GM19438 (cell line): Measurements from ENCODE around the gene IRAK1.

Experiments
- ATAC-seq: cut with Tn5 transposase; IDR thresholded peaks from one replicate; pipeline ENCODE4 v1.9.1; 2021; ENCODE audit warnings: low read depth; ENCODE audit not compliant: unreplicated experiment

The IRAK1 gene

DNA sequence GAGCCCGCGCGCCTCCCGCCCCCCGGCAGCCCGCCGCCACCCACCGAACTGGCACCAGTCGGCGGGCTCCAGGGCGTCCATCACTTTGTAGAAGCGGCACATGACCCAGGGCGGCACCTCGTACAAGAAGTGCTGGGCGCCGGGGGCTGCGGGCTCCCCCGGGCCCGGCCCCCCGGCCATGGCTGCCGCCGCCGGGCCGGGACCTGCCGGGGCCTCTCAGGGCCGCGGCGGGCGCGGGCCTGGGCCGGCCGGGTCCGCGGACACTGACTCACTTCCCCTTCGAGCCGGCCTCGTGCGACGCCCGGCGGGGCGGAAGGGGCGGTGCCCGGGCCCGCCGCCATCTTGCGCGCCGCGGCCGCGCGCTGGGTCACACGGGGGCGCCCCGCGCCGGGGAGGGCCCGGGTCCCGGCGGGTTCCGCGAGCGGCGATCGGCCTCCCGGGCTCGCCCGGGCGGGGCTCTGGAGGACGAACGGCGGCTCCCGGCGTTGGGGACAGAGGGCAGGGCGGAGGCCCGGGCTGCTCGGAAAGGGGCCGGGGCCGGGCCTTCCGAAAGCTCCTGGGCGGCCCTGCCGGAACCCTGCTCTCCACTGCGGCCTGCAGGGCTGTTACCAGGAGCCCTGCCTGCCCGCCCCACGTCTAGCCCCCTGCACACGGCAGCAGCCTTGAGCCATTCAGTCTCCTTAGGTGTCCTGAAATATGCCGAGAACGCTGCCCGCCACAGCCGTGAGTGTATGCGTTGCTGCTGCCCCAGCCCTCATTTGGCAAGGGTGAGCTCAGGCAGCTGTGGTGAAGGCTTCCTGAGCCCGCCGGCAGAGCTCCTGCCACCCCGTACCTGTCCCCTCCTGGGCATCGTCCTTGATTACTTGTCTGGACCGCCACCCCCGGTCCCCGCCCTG is at the start of gene IRAK1:
Gene IRAK1 (minus strand): TSS at position 270 of the 896 bp plus-strand sequence. CDS start 90 bp downstream, at position 180.
- ATAC-seq: no peak

DNA sequence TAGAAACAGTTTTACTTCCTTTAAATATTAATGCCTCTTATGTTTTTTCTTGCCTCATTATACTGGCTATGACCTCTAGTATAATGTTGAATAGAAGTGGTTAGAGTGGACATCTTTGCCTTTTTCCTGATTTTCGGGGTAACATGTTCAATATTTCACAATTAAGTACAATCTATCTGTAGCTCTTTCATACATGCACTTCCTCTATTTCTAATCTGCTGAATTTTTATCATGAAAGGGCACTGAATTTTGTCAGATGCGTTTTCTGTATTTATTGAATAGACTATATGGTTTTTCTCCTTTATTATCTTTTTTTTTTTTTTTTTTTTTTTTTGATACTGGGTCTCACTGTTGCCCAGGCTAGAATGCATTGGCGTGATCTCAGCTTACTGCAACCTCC is 48.9 kb upstream of the IRAK1 start:
- no peak for ATAC-seq

DNA sequence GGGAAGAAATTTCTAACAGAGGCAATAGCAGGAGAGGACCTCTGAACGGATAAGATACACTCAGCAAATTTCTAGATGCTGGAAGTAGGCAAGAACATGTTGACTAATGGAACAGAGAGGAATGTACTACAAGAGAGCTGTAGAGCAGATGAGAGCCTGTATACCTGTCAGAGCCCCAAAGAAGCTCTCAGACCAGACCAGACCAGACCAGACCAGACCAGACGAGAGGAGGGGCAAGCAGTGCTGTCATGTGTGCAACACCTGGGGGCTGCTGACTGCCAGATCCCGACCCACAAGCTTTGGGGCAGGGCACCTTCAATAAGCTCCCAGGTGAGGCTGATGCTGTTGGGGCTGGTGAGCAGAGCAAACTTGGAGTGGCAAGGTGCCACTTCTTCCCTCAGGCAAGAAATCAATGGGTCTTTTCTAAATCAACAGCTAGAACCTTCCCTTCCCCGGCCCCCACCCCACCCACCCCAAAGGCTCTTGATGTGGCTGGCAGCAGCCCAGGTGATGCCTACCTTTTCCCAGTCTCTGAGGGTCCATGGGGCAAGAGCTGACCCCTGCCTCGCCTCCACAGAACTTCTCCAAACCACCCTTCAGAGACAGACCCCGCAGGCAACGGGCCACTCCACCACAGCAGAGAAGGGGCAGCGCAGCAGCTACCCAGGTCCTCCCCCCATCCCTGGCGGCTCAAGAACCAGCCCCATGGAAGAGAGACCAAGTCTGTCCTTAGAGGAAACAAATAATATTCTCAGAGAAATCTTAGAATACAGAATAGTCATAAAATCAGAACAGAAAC is 45.1 kb upstream of the IRAK1 start:
- ATAC-seq: no peak

DNA sequence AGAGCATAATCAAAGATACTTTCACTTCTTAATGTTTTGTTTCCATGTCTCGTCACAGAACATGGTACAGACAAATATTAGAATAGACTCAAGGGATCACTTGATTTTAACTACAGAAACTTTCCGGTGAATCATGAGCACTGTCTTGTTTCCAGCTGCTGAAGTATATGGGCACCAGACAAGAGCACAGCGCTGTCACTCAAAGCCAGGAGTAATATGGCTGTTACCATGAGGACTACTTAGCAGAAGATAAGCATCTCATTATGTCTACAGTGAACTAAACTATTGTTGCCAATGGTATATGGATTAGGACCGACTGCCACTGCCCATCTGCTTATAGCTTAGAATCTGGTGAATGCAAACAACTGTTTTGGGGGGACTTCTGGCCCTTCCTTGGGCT is 43.5 kb upstream of the IRAK1 start:
- ATAC-seq: no peak

DNA sequence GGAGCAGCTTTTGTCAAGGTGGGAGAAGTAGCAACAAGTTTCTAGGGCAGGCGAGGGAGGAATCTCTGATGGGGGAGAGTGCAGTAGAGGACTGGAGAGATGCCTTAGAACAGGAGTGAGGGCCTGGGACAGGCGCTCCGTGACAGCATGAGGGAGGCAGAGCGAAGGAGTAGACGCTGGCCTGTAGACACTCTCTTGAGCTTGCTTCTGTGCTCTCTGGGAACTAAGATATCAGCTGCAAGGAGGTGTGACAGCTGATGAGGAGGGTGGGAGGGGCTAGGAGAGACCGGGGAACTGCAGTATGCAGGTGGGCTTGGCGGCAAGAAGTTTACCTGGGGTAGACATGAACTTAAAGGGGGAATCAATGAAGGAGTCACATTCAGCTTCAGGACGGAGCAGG is 42.1 kb upstream of the IRAK1 start:
- ATAC-seq: no peak

DNA sequence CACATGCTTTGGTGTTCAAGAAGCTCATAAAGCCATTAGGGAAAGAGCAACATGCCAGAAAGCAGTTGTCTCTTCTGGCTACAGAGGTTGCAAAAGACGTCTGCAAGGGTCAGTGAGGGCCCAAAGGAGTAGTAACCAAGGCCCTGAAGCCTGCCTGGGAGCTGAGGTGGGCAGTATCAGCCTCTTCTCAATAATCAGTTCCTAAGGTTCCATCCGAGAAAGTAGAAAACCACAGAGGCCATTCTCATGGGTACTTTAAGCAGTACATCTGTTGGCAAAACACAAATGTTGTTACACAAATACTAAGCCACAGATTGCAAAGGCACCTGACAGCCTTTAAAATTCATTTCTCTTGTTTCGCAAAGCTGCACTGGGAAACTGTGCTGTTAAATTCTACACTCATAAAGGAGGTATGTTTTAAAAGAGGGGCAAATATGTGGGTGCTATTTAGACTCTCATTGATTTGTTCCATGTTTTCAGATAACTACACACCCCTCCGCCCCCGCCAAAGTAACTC is 40.1 kb upstream of the IRAK1 start:
- no peak for ATAC-seq

DNA sequence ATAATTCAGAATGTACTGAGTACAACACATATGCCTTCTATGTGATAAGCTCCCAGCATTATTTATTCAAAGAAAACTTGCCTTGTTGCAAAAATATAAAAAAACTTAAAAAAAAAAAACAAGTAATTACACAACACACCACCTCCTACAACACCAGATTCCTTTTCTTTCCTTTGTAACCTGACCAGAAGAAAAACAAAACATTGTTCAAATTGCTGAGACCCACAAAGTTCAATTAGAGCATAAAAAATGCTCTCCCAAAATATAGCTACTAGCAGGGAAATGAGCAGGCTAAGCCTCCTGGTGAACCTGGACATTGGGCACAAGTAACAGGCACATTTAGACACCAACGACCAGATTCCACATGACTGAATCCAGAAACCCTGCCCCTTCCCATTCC is 39.5 kb upstream of the IRAK1 start:
- no peak for ATAC-seq

DNA sequence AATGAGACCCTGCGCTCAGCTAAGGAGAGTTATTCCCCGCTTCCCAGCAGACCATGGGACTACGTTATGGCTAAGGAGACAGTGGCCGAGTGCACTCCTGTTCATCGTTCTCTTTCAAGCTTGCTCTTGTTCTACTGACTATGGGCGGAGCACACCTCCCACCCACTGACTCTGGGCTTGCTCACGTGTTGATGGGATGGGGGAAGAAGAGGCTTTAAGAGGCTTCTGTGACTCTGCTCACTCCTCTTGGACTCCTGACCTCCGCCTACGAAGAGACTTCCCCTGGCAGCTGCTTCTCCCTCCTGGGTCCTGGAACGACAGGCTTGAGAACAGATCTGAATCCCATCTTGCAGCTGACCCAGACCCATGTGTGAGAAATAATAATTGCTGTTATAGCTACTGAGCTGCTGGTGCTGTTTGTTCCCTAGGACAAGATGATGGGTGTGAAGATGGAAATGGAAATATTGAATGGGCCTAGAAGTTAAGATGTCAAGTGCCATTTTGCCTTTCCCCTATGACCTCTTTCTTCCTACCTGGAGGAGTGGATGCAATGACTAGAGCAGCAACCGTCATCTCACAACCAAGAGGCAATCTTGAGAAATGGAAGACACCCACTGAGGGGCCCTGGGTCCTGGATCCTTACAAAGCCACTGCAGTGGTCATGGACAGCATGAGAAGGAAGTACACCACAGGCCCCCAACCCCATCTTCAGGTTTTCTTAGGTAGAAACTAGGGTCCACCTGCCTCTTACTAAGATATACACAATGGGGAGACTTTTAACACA is 38.7 kb upstream of the IRAK1 start:
- no peak for ATAC-seq

DNA sequence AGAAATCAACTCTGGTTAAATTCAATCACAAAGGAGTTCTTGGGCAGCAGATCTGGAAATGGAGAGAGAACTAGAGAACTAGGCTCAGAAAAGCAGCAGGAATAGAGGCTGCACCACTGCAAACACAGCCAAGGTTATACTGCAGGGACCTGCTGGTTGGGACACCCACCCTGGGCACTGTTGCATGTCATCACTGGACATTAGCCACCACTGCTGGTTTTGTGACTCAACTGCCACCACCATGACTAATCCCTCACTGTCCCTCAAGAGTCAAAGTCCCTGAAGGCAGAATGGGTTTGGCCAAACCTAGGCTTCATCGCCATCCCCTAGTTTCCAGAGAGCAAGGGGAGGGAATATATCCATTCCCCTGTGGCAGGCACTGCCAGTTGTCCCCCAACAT is 38.1 kb upstream of the IRAK1 start:
- no peak for ATAC-seq

DNA sequence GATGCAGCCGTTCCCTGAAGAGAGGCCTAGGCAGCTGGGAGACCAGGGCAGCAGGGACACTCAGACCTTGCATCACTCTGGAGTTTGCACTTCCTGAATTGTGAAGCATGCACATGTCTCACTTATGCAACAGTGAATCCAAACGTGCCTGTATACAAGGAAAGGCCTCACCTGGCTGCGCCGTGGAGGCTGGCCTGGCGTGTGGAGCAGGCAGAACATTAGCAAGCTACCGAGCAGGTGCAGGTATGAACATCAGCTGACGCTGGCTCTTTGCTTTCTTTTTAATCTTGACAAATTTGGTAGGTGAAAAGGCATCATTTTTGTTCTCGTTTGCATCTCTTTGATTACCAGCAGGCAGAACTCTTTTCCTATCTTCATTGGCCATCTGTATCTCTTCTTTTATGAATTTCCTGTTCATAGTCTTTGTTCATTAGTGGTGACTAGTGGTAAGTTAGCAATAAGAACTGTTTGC is 37.1 kb upstream of the IRAK1 start:
- no peak for ATAC-seq

DNA sequence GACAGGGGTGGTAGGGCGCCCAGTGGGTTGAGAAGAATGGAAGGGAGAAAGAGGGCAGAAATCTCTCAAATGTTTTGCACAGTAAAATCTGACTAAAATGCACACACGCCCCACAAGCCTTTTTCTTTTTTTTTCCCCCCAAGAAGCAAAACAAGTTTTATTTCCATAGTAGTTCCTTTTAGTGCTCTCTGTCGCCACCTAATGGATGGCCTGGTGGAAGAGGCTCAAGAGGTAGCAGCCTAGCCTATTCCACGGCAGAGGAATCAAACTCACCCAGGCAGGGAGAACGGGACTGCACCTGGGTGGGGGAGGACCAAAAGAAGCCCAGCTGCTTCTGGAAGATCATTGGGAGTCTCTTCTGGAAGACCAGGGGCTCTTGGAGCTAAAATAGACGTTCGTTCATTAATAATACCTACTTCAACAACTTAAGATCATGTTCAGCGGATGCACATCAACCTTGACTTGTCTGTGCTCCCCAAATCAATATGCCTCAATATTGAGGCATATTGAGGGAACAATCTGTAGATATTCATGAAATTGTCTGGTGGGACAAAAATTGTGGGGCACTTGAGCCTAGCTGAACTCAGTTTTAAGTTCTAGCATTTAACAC is 31.6 kb upstream of the IRAK1 start:
- no peak for ATAC-seq

DNA sequence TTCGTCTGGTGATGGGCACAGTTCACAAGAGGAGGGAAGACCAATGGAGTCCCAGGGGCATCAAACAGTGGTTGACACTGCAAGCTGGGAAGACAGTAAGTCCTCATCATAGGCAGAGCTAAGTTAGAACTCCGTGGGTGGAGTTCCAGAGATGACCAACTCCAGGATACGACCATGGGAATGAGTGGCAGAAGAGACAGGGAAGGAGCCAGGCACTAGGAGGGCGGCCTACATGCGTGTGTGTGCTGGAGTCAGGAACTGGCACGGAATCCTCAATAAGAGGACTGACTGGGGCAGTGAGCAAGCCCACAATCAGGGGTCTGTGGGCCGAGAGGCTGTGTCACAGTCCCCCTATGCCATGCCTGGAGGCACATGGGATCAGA is 30.4 kb upstream of the IRAK1 start:
- ATAC-seq: no peak

DNA sequence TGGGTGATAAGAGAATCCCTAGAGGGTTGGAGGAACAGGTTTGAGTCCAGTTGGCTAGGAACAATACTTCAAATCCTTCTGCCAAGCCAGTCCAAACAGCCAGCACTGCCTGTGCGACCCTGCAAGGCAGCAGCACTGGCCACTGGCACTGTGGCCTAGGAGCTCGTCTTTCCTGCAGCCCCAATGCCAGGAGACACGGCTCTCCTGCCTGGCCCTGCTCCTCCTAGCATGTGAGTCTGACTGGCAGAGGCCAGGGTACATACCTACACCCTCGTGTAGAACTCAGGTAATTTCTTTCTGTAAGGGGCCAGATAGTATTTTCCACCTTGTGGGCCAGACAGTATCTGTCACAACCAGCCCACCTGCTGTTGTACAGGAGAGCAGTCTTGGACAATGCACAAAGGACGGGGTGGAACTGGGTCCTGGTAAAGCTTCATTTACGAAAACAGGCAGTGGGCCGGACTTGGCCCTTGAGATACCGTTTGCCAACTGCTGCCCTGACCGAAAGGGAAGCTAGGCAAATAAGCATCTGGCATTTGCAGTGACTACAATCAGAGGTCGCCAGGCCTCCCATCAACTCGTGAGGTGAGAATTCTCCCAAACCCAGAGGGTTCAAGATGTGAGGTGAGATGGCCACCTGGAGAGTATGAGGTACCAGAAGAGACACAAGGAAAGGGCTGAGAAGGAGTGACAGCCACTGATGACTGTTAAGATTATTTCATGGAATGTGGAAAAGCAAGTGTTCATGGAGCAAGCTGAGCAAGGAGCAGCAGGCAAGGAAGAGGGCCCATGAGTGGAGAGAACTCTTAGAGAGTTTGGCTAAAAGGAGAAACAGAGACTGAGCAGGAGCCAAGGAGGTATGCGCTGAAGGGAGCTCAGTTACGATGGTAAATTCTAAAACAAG is 29.8 kb upstream of the IRAK1 start:
- no peak for ATAC-seq

DNA sequence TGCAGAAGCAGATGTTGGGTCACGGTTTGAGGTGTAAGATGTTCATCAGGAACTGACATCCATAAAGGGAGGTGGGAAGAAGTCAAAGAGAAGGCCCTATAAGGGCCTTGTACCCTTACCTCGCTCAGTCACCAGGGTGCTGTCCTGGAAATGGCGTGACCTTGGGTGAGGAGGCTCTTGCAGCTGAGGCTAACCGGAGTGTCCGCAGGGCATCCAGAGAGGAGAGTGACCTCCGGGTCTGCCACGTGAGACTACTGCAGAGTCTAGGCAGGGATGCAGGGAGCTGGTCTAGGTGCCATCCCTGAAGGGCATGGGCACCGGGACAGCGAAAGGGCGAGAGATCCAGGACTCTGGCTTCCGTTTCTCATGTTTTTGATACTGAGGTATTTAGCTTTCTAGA is 28.7 kb upstream of the IRAK1 start:
- no peak for ATAC-seq

DNA sequence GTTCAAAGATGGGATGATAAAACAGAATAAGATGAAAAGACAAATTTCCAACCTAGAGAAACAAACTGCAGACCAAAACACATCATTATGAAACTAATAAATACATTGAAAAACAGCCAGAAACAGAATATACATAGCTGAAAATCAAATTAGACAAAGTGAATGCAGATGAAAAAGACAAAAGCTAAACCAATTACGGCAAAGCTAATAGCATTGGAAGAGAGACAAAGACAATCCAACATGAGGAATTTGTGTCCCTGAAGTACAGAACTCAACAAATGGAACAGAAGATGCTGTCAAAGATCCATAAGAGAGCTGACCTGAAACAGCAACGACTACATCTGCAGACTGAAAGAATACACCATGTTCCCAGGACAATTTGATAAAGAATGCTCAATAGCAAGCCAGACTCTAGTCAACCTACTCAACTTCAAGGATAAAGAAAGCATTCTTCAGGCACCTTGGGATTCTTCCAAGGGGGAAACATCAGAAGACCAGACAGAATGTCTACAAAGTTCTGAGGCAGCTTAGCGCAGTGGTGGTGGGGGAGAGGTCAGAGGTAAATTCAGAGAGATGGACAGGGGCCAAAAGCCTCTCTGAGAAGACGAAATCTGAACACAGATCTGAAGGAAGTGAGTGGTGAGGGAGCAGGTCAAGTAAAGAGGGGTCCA is 27.4 kb upstream of the IRAK1 start:
- ATAC-seq: no peak

DNA sequence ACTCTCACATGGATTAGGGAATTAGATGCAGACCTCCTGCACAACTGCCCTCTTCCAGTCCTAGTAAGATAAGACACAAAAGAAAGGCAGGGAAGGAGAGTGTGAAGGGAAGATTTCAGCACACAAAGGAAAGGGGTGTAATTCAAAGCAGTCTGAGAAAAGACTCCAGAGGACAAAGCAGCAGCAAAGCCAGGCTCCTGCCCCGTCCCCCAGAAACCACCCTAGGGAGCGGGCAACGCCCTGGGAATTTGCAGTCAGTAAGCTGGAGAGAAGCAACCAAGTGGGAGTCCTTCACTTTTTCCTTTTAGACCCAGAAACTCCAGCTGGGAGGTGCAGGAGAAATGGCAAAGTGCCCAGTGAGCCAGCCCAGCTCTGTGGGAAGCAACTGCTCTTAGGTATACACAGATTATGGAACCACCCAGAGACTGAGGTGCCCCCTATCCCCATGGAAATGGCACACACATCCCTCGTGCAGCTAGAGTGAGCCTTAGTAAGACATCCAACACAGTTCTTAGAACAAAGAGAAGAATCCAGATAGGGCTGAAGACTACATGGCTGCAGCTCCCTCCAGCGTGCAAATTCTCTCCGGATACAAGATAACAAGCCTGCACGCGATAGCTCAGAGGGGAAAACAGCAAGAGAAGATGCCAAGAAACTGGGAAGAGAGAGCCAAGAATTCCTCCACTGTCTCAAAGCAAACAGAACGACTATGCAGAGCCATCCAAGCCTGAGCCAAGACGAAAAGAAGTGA is 26.5 kb upstream of the IRAK1 start:
- ATAC-seq: no peak

DNA sequence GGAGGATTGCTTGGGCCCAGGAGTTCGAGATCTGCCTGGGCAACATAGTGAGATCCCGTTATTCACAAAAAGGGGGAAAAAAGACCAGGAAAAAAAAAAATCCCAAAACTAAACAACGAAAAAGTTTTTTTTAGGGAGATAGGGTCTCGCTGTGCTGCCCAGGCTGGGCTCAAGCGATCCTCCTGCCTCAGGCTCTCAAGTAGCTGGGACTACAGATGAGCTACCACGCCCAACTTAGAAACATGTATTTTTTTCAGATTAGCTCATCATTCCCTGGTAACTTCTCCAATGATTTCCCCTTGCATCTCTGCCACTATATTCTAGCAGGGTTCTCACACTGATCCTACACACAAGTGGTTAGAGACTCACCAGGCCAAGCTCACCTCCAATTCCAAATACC is 24.4 kb upstream of the IRAK1 start:
- no peak for ATAC-seq
